RWPE1 (cell line): ENCODE results near the gene LIN9.
A peak's percentile ranks its signal among the peaks of the same experiment; 100 is the strongest.

Source experiments
- CTCF ChIA-PET: fragments of 350-600 bp; sonication (Branson Sonifier 250); formaldehyde crosslinking; extraction: SDS; loops from one replicate; lab custom pipeline; 2021; lab: Yijun Ruan, JAX
- POLR2A ChIA-PET: fragments of 400-600 bp; formaldehyde crosslinking; extraction: SDS; loops from one replicate; lab custom pipeline; 2020; ENCODE audit warnings: antibody characterized with exemption; ENCODE audit not compliant: low non-redundant PET; lab: Yijun Ruan, JAX
- DNase-seq: peaks from one replicate; pipeline ENCODE4 v3.0.0; 2012; ENCODE audit warnings: low spot score
- H3K27ac ChIP-seq: fragments of 450-650 bp; 2 replicates; pipeline ENCODE4 v1.5.1; 2017
- TF ChIP-seq, protein P1 (sequence below): fragments of 450-650 bp; conservative IDR thresholded peaks from 2 replicates; pipeline ENCODE4 v1.5.1; 2017; ENCODE audit warnings: low read depth, mild to moderate bottlenecking

Gene LIN9

DNA sequence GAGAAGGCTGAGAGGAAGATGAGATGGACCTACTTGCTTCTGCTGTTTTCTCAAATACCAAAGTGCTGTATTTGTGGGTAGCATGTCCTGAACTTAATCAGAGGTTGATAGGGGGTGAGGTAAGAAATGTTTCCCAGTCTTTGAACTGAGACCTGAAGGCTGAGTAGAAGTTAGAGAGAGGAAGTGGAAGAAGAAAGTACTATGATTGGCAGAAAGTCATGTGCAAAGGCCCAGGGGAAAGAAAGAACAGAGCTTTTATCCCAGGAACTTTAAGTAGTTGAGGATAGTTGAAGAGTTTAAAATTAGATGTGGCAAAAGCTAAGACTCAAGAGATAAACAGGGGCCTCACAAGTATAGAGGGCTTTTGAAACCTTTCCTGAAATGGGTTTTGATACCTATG is 15.5 kb upstream of the LIN9 start:
- DNase-seq, result no peak
- H3K27ac ChIP-seq, result no peak overlapping the region
- TF ChIP-seq, protein P1, sequence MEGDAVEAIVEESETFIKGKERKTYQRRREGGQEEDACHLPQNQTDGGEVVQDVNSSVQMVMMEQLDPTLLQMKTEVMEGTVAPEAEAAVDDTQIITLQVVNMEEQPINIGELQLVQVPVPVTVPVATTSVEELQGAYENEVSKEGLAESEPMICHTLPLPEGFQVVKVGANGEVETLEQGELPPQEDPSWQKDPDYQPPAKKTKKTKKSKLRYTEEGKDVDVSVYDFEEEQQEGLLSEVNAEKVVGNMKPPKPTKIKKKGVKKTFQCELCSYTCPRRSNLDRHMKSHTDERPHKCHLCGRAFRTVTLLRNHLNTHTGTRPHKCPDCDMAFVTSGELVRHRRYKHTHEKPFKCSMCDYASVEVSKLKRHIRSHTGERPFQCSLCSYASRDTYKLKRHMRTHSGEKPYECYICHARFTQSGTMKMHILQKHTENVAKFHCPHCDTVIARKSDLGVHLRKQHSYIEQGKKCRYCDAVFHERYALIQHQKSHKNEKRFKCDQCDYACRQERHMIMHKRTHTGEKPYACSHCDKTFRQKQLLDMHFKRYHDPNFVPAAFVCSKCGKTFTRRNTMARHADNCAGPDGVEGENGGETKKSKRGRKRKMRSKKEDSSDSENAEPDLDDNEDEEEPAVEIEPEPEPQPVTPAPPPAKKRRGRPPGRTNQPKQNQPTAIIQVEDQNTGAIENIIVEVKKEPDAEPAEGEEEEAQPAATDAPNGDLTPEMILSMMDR, result no peak
- ChIA-PET CTCF (no interaction called here), POLR2A (no interaction called here)

DNA sequence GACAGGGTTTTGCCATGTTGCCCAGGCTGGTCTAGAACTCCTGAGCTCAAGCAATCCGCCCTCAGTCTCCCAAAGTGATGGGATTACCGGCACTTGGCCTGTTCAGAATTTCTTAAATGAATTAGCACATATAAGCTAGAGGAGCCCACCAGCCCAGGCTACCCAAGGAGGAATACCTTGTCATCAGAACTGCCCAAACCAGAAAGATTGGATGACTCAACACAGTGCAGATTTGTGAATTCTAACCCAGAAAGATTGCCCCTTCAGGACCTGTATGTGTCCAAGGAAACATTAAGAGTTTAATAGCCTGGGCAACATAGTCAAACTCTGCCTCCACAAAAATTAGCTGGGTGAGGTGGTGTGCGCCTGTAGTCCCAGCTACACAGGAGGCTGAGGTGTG is 14.0 kb upstream of the LIN9 start:
- POLR2A ChIA-PET, result interaction anchor here (1.2 kb wide), 1 partner anchor 14 kb away, joined by 5 read pairs; the partner anchor contains the start of gene LIN9
- no peak overlapping the region for H3K27ac ChIP-seq
- CTCF ChIA-PET, result interaction anchor here (0.6 to 0.7 kb wide), 3 partner anchors 10 to 48 kb away, joined by 3 to 6 read pairs (median 3); no protein-coding TSS in a partner anchor
- TF ChIP-seq, protein P1, result no peak
- peak; percentile 34 for DNase-seq

DNA sequence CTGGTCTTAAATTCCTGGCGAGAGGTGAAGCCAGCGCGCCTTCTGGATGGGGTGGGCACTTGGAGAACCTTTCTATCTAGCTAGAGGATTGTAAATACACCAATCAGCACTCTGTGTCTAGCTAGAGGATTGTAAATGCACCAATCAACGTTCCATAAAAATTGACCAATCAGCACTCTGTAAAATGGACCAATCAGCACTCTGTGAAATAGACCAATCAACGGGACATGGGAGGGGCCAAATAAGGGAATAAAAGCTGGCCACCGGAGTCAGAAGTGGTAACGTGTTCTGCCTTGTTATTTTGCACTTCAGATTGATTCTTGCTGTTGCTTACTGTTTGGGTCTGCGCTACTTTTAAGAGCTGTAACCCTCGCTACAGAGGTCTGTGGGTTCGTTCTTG is 12.0 kb upstream of the LIN9 start:
- no peak overlapping the region for H3K27ac ChIP-seq
- ChIA-PET POLR2A (interaction anchor here (0.6 kb wide), 1 partner anchor 449 kb away, joined by 5 read pairs; no protein-coding TSS in a partner anchor), CTCF (interaction anchor here (0.8 kb wide), 1 partner anchor 12 kb away, joined by 3 read pairs; no protein-coding TSS in a partner anchor)
- DNase-seq, result no peak
- TF ChIP-seq, protein P1, result no peak

DNA sequence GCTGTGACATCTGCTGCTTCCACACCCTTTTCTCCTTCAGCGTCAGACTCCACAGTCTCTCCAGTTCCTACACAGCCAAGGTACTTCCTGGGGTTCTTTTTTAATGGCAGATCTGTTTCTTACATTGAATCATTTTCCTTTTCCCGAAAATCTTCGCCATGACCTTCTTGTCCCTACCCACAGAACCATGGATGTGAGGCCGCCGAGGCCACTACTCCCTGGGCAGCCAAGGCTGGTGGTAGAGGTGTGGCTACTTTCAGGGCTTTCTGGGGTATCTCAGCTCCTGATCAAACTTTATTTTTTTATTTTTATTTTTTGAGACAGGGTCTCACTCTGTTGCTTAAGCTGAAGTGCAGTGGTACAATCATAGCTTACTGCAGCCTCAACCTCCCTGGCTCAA is 9.5 kb upstream of the LIN9 start:
- TF ChIP-seq, protein P1, result no peak
- POLR2A ChIA-PET, result no interaction called here
- no peak for DNase-seq
- CTCF ChIA-PET, result interaction anchor here (0.6 to 1.5 kb wide), 3 partner anchors 15 to 136 kb away, joined by 3 to 5 read pairs (median 5); no protein-coding TSS in a partner anchor
- no peak overlapping the region for H3K27ac ChIP-seq

DNA sequence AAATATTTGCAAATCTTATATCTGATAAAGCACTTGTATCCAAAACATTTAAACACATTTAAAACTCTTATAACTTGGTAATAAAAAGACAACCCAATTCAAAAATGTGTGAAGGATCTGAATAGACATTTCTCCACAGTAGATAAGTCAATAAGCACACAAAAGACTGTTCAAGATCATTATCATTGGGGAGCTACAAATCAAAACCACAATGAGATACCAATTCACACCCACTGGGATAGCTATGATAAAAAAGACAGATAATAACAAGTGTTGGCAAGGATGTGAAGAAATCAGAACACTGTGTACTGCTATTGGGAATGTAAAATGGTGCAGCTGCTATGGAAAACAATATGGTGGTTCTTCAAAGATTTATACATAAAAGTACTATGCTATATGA is 5.1 kb upstream of the LIN9 start:
- ChIA-PET POLR2A (no interaction called here), CTCF (interaction anchor here (0.6 to 1.4 kb wide), 3 partner anchors 11 to 171 kb away, joined by 4 to 5 read pairs (median 4); no protein-coding TSS in a partner anchor)
- TF ChIP-seq, protein P1, result no peak
- H3K27ac ChIP-seq, result no peak overlapping the region
- no peak for DNase-seq

DNA sequence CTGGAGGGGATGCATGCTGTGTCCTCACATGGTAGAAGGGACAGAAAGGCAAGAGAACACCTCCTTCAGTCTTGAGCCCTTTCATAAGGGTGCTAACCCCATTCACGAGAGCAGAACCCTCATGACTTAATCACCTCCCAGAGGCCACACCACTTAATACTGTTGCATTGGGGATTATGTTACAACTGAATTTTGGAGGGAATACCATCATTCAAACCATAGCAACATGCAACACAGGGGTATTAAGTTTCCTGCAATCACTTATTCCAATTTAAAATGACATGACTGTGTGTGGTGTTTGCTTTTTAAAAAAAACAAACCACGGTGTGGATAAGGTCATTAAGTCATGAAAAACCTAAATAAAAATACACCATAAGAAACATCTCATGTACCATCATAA is 3.1 kb upstream of the LIN9 start:
- ChIA-PET CTCF (interaction anchor here (0.6 kb wide), 1 partner anchor 1578 kb away, joined by 4 read pairs; no protein-coding TSS in a partner anchor), POLR2A (no interaction called here)
- no peak for DNase-seq
- H3K27ac ChIP-seq, result no peak overlapping the region
- TF ChIP-seq, protein P1, result no peak
